SKM-1 (cell line): Measurements from ENCODE around the gene EPHB2.

Experiments
- DNase-seq: peaks from one replicate; lab custom pipeline; 2025; ENCODE audit not compliant: unreplicated experiment; lab: John Stamatoyannopoulos, UW

The EPHB2 gene

DNA sequence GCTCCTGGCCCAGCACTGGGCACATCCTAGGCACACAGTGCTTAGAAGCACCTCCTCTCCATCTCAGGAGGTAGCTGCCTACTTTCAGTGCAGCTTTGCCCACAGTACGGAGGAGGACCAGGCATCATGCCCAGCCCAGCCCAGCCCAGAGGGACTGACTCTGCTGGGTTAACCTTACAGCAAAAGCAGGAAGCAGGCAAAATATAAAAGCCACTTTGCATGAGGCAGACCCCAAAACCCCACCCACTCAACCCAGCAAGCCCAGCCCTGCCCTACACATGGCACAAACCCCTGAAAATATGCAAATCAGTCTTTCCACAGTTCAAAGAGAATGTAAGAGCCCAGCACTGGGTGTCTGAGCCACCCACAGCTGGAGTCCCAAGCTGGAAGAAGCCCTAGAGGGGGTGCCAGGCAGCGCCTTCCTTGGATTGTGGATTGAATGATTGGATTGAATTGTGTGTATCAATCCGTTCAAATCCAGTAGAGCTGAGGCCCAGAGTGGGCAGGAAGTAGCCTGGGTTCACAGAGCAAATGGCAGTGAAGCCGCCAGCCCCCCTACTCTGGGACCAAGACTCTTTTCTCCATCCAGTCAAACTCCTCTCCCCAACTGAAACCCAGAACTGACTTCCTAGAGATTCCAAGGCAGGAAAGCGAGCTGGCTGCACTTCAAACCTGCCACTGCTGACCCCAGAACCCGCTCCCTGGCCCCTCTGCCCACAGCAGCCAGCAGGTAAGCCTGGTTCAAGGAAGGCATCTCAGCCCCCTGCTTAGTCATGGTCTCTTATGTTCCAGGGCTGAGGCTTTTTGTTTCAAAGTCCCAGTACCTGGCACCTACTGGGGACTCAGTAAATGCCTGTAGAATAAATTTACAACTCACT, 144.3 kb downstream of the EPHB2 start:
- DNase-seq, result no peak

DNA sequence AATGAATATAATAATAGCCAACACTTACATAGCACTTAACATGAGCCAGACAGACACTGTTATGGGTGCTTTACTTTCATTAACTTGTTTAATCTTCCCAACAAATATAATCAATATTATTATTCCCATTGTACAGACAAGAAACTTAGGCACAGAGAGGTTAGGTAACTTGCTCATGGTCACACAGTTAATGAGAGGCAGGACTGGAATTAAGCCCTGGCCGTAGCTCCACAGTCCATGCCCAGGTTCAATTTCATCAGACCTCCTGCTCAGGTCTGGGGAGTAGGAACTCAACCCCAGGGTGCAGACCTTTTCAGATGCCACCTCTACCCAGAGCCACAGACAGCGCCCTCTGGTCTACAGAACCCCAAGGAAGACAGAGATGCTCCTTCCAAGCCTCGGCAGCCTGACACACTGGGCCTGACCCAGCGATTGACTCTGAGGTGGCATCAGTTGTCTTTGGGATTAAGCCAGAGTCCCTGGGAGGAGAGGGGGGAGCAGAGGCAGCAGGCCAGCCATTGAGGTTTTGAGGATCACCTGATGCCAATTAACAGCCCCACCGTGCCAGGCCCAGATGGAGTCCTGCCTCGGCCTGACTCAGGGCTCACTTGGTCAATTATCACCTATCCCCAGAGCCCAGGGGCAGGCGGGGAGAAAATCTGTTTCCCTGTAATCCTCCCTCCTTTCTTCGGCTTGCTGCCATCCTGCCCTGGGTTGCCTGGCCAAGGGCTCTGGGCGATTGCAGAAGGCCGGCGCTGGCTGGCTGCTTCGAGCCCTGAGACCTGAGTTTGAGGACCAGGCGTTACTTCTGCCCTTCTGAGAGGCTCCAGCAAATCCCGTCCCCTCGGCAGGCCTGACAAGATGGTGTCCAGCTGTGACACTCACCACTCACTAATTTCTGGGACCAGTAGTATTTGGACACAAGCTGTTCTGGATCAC, 145.3 kb downstream of the EPHB2 start:
- no peak for DNase-seq

DNA sequence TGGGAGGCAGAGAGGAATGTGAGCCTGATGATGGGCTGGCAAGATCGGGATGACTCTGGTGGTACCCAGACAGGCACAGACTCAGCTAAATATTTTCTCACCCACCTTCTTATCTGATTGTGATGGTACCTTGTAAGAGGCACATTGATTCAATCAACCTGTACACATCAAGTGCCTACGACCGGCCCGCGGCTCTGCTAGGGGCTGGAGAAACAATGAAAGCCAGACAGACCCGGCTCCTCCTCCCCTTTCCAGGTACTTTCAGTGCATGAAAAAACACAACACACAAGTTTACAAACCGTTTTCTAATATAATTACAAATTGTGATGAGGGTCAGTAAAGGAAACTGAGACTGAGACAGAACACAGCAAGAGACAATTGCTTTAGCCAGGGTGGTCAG, 147.0 kb downstream of the EPHB2 start:
- no peak for DNase-seq

DNA sequence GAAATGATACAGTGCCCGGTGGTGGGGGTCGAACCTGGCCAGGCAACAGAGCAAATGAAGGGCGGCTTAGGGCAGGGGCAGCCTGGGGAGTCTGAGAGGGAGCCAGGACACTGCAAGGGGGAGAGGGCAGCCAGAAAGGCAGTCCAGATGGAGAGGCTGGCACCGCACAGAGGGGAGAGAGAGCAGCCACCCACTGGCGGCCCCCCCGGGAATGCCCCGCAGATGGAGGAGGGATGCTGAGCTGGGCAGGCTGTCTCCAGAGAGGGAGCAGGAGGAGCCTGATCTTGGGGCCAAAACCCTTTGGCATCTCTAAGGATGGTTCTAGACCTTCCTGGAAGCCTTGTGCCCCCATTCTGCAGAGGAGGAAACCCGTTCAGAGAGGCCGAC, 149.8 kb downstream of the EPHB2 start:
- no peak for DNase-seq

DNA sequence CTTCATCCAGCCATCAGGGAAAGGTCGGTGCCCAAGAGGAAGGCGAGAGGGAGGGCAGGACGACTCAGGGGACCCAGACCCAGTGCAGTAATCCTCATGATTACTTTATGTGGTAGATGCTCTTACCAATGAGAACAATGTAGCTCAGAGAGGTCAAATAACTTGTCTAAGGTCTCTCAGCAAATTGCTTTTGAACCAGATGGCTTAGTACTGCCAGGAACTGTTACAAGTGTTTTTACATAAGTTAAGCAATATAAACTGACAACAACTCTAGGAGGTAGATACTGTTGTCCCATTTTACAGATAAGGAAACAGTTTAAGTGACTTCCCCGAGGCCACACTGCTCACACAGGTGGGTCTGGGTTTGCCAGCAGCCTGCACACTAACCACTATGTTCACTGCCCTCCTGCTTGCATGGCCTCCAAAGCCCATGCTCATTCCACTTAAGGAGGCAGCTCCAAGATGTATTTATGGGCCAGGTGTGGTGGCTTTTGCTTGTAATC, 150.3 kb downstream of the EPHB2 start:
- no peak for DNase-seq

DNA sequence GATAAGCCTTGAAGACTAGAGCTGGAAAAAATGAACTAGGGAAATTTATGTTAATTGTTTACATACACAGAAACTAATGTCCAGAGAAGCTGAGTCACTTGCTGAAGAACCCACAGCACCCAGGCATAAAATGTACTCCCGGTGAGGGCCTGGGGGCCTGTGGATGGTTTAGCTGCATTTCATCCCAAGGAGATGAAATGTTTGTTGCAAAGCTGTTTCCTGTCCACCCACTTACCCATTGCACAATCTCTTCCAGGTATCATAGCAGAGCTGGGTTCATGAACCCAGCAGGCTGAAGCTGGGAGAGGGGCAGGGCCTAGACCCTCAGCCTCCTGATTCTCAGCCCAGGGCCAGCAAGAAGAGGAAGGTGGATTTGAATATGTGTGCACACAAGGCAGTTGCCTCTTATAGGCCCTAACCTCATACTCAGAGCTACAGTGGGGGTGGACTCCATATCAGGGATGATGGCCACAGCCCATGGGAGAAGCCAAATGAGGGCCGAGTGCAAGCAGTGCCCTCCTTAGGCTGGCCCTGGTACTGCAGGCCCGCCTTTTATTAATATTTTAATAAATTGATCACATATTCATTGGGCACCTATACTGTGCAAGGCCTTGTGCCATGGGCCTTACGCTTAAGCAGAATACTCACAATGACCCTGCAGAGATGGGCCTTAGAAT, 151.3 kb downstream of the EPHB2 start:
- DNase-seq, result peak; percentile 42

DNA sequence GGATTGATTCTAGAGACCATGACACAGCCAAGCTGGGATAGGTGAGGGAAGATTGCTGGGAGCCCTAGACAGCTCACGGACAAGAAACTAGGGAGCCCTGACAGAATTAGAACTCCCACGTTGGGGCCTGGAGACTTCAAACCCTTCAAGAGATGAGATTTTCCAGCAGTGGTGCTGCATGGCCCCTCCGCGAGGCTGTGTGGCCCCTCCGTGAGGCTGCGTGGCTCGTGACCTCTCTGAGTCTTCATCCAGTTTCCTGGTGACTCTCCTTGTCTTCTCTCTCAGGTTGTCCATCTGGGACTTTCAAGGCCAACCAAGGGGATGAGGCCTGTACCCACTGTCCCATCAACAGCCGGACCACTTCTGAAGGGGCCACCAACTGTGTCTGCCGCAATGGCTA, 152.1 kb downstream of the EPHB2 start:
- DNase-seq, result no peak

DNA sequence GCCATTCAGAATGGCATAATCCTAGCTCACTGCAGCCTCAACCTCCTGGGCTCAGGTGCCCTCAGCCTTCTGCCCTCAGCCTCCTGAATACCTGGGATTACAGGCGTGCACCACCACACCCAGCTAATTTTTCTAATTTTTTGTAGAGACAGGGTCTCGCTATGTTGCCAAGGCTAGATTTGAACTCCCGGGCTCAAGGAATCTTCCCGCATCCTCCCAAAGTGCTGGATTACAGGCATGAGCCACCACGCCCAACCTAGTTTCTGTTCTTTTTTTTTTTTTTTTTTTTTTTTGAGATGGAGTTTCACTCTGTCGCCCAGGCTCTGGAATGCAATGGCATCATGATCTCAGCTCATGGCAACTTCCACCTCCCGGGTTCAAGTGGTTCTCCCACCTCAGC, 153.1 kb downstream of the EPHB2 start:
- no peak for DNase-seq

DNA sequence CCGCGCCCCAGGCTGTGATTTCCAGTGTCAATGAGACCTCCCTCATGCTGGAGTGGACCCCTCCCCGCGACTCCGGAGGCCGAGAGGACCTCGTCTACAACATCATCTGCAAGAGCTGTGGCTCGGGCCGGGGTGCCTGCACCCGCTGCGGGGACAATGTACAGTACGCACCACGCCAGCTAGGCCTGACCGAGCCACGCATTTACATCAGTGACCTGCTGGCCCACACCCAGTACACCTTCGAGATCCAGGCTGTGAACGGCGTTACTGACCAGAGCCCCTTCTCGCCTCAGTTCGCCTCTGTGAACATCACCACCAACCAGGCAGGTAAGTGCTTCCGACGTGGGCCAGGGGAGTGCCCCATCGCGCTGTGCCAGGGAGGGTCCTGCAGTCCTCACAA, 154.2 kb downstream of the EPHB2 start:
- DNase-seq, result no peak

DNA sequence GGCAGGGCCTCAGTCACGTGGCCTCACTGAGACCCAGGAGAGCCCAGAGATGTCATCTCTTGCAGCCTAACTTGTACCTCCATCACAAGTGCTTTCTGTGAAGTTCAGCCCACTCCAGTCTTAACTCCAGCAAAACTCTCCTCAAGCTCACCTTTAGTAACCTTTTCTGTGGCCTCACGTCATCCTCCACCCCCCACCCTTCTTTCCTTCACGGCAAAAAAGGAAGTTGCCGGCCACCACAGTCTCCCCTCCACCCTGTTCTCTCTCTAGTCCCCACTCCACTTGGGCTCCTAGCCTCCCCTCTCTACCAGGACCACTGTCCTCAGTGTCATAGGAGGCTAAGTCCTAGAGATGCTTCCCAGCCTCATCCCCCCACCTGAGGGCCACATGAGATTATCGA, 155.1 kb downstream of the EPHB2 start:
- no peak for DNase-seq

DNA sequence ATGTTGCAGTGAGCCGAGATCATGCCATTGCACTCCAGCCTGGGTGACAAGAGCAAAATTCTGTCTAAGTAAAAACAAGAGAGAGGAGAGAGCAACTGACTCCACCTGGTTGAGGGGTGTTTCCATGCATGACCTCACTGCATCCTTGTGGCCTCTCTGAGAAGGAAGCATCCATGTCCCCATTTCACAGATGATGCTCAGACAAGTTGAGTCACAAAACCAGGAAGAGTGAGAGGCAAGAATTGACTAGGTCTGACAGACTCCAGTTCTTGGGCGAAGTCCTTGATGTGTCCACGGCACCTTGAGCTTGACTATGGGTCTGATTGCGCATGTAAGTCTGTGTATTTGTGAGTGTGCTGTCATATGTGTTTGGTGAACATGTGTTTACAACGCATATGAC, 156.2 kb downstream of the EPHB2 start:
- no peak for DNase-seq

DNA sequence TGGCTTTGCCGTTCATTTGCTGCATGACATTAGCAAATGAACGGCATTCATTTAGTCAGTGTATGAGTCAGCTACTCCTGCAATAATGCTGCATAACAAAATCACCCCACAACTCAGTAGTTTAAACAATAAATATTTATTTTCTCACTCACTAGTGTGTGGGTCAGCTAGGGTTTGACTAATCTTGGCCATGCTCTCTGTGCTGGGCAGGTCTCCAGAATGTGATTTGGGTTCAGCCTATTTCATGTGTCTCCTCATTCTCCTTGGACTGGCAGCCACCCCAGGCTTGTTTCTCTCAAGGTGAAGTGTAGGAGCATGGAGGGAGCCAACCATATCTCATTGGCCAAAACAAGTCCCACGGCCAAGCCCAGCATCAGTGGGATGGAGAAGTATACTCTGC, 157.7 kb downstream of the EPHB2 start:
- DNase-seq, result no peak

DNA sequence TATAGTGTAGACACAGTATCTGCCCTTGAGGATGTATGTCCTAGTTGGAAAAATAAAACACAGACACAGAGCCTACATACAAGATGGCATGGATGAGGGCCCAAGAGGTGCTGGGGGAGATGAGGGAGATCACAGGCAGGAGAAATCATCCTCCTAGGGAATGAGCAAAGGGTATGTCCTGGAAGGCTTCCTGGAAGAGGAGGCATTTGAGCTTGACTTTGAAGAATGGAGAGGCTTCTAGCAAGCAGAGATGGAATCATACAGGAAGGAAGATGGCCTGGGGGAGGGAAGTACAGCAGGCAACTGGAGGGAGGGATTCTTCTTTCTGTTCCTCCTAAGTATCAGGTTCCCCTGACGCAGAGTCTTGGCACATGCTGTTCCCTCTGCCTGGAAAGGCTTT, 158.7 kb downstream of the EPHB2 start:
- DNase-seq, result no peak

DNA sequence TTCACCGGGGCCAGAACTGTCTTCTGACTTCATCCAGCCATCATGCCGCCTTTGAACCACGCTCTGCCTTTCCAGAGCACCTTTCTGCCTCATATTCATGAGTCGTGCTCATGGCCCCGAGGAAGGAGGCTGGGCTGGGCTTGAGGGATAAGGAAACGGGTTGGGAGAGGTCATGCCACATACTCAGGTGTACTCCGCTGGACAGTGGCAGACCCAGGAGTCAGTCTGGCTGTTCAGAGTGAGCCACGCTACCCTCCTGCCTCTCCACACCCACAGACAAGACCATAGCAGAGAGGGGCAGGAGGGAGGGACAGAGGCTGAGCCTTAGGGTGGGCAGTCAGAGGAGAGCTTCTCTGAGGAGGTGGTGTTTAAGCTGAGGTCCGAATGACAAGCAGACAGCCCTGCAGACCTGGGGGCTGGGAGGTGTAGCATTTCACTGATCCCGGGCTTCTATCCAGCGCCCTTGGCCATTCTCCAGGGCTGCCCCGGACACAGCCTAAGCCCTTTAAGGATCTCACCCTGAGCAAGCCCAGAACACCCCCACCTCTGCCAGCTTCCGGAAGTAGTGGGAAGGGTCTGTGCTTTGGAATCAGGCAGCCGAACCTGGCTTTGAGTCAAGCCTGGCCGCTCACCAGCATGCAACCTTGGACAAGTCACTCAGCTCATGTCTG, 159.7 kb downstream of the EPHB2 start:
- no peak for DNase-seq

DNA sequence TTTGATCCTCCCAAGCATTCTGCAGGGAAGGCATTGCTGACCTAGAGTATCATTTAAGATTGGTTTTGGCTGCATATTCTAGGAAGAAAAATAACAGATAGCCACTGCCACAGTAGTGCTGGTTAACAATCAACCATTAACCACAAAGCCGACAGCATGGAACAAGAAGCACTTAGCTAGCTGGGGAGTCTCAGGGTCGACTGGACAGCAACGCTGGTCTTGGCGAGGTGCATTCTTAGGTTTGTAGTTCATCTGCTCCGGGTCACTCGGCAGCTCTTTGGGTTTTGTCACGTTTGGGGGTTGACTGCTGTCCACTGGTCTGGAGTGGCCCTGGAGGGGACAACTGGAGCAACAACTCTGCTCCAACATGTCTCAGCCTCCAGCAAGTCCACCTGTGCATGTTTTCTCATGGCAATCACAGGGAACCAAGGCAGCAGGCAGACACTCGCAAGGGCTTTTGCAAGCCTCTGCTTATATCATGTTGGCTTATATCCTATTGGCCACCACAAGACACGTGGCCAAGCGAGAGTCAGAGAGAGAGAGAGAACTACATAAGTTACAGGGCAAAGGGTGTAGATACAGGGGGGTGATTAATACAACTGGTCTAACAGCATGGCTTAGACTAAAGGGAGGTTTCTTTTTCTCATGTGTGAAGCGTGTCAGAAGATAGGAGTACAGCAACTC, 162.5 kb downstream of the EPHB2 start:
- DNase-seq, result no peak

DNA sequence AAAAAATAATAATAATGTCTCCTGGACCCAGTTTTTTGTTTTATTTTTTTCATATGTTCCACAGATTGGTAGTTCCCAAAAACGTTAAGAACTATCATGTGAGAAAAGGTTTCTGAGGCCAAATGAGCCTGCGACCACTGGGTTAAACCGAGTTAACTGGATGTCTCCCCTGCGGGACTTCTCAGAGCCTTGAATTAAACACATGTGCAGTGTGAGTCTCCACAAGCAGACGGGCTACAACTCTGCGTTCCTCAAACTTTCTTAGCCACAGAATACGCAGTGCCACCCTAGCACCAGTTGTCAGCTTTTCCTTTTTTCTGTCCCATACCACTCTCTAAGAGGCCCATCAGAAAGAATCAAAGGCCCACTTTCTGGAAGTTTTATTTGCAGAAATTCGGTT, 164.1 kb downstream of the EPHB2 start:
- DNase-seq, result no peak

DNA sequence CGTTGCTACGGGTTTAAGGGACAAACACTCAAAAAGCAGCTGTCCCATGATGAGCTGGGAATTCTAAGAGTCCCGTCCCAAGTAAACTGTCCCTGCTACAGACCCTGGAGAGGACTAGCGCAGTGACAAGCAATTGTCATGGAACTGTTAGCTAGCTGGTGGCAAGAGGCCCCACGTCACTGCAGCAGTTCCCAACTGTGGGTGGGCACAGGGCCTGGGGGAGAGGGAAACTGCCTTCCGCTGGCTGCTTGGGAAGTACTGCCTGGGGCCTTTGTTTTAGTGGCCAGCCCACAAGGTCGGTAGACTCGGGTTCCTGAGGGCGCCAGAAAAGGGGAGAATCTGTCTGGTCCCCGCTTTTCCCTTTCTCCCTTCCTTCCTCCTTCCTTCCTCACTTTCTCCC, 164.6 kb downstream of the EPHB2 start:
- no peak for DNase-seq

DNA sequence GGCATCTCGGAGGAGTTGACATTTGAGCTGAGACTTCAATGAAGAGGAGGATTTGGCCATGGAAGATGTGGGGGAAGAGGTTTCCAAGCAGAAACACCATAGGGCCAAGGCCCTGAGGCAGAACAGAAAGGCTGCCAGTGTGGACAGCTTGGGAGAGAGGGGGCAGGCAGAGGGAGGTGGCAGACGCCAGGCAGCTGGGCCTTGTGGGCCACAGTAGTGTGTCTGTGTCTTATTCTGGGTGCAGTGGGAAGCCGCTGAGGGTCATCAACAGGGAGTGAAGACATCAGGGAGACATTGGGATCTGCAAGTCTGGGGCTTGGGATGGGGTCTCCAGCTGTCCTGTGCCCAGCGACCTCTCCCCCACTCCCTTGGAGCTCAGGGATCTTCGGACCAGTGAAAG, 165.2 kb downstream of the EPHB2 start:
- no peak for DNase-seq

DNA sequence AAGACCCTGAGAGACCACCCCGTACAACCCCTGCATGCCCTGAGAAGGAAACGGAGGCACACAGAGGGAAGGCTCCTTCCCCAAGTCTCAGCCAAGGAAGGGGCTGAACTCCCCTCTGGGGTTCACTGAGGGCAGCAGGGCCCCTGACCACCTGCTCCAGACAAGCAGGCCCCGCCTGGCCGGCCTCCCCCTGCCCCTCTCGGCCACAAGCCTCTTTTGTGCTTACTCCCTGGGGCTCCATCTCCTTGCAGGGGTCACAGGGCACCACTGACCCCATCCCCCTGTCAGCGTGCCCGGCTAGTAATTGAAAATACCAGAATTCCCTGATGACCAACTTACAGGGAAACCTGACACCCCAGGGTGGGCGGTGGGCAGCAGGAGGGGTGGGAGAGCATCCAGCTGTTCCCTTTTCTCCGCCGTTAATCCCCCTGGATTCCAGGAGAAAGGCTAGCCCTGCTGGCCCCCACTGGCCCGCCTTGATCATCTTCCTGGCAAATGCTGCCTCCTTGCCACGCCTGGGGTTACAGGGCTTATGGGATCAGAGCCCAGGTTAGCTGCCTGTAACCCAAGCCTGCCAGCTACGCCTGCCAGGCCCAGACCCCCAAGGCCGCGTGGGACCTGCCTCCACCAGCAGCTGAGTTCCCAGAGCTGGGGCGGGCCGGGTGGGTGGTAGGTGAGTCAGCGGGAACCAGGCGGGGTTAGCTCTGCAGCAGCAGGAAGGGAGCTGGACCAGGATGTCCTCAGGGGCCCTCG, 165.9 kb downstream of the EPHB2 start:
- DNase-seq, result no peak
